BJ (cell line): ENCODE measurements around the gene EFNA3. TPM values are rescaled to one million over a fixed set of nuclear protein-coding genes. Genes with fewer than 3 reads are reported as not detected.

Experiments used
- CTCF ChIA-PET: fragments of 350-600 bp; formaldehyde crosslinking; extraction: SDS; loops from one replicate; lab custom pipeline; 2021; ENCODE audit warnings: antibody characterized with exemption, inconsistent platforms; lab: Yijun Ruan, JAX
- POLR2A ChIA-PET: fragments of 300-600 bp; sonication (Branson Sonifier 250); formaldehyde crosslinking; extraction: SDS; loops from one replicate; lab custom pipeline; 2021; ENCODE audit warnings: antibody characterized with exemption; lab: Charles Lee
- DNase-seq: peaks from one replicate; pipeline ENCODE4 v3.0.0-alpha.2; 2011; ENCODE audit warnings: low read depth
- H3K27me3 ChIP-seq: 2 replicates; pipeline ENCODE4 v1.6.0; 2011; ENCODE audit warnings: low read length; ENCODE audit not compliant: control insufficient read depth, insufficient read depth
- H3K36me3 ChIP-seq: 2 replicates; pipeline ENCODE4 v1.5.1; 2011; ENCODE audit warnings: low read length; ENCODE audit not compliant: control insufficient read depth, insufficient read depth
- H3K4me3 ChIP-seq: 2 replicates; pipeline ENCODE4 v1.5.1; 2011; ENCODE audit warnings: low read depth, mild to moderate bottlenecking, control low read depth, low read length
- polyA plus RNA-seq: library from polyadenylated mRNA; depleted of rRNA; stranded (reverse); fragments of >200 nt; gene quantifications from 2 replicates; pipeline ENCODE4 v1.2.3, GENCODE V29; 2011
- TF ChIP-seq, protein P1 (sequence below): IDR thresholded peaks from 2 replicates; pipeline ENCODE4 v1.5.1; 2011; ENCODE audit warnings: low read depth, mild to moderate bottlenecking, control low read depth, inconsistent platforms, low read length, moderate library complexity; ENCODE audit not compliant: insufficient read depth

Gene EFNA3
- polyA plus RNA-seq, 1 experiment, result 1.8 TPM

GRCh38 chr1:155043301-155043702 is 35.3 kb upstream of the EFNA3 start:
- no peaks in the 10 kb centered on the region for H3K36me3 ChIP-seq
- CTCF ChIA-PET, result interaction anchor here (2.9 to 11.9 kb wide), 4 partner anchors 11 to 41 kb away, joined by 31 to 168 read pairs (median 70); partner anchors contain the start of genes DCST1, DCST2 and EFNA4
- no peak overlapping the region for H3K4me3 ChIP-seq
- TF ChIP-seq, protein P1, sequence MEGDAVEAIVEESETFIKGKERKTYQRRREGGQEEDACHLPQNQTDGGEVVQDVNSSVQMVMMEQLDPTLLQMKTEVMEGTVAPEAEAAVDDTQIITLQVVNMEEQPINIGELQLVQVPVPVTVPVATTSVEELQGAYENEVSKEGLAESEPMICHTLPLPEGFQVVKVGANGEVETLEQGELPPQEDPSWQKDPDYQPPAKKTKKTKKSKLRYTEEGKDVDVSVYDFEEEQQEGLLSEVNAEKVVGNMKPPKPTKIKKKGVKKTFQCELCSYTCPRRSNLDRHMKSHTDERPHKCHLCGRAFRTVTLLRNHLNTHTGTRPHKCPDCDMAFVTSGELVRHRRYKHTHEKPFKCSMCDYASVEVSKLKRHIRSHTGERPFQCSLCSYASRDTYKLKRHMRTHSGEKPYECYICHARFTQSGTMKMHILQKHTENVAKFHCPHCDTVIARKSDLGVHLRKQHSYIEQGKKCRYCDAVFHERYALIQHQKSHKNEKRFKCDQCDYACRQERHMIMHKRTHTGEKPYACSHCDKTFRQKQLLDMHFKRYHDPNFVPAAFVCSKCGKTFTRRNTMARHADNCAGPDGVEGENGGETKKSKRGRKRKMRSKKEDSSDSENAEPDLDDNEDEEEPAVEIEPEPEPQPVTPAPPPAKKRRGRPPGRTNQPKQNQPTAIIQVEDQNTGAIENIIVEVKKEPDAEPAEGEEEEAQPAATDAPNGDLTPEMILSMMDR, result no peak
- no peaks in the 10 kb centered on the region; the same call in 1 of the 2 replicates for H3K27me3 ChIP-seq
- DNase-seq, result no peak
- POLR2A ChIA-PET, result no interaction called here

DNA sequence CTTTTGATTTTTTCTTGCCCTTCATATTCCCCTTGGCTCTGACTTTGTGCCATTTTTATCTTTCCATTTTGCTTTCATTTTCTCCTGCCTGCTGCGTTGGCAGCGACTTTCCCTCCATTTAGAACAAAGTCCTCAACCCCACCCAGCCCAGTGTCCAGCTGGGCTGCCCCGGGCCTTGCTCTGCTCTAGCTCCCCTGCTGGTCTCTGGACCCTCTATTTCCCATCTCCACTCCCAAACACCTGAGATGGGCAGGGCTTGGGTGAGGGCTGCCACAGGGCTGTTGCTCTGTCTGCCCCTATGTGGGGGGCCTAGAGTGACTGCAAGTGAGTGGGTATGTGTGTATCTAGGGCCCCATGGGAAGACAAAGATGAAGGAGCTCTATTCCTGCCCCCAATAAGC is 34.8 kb upstream of the EFNA3 start:
- no peak overlapping the region for H3K4me3 ChIP-seq
- no peaks in the 10 kb centered on the region; the same call in 1 of the 2 replicates for H3K27me3 ChIP-seq
- DNase-seq, result no peak
- CTCF ChIA-PET, result interaction anchor here (1.1 to 11.9 kb wide), 9 partner anchors 11 to 88 kb away, joined by 3 to 168 read pairs (median 10); partner anchors contain the start of genes DCST1, DCST2, EFNA4 and PBXIP1
- no peaks in the 10 kb centered on the region for H3K36me3 ChIP-seq
- POLR2A ChIA-PET, result no interaction called here
- TF ChIP-seq, protein P1, result no peak

- TF ChIP-seq, protein P1, result no peak
- Histone ChIP-seq H3K27me3 (no peaks in the 10 kb centered on the region; the same call in 1 of the 2 replicates), H3K4me3 (no peak overlapping the region), H3K36me3 (no peaks in the 10 kb centered on the region)
- ChIA-PET CTCF (interaction anchor here (0.7 to 11.9 kb wide), 19 partner anchors 12 to 462 kb away, joined by 3 to 168 read pairs (median 4); partner anchors contain the start of genes DCST1, DCST2, EFNA4 and PBXIP1), POLR2A (no interaction called here)
- DNase-seq, result no peak
These were observed 34.3 kb upstream of the EFNA3 start for GRCh38 chr1:155044365-155044764.

DNA sequence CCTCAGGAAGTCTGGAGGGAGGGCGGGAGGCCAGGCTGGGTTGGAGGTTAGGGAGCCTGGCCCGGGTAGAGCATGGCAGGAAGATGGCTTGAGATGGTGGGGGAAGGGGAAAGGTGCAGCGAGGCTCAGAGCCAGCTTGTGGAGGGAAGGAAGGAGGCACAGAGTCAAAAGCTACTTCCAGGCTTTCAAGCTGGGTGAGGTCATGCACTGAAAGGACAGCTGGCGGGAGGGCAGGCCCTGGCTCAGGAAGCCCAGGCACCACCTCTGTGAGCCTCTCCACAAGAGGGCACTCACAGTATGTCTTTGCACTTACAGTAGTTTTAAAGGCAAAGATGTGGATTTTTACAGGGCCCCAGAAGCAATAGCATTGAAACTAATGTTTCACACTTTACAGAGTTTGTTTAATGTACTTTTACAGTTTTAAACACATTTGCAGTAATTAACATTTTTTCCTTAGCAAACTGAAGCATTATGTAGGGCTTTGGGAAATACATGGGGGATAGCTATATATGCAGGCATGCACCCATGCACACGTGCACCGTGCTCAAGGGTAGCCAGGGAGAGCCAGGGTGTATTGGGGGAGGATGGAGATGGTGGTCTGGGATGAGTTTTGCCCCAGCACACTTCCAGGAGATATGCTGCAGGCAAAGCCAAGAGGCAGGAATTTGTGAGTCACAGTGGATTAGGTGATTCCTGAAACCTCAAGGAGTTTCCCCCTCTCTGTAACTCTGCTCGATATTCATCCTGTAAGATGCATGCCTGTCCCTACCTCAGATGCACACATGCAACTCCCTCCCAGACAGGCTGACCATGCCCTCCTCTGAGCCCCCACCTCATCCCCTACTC is 33.6 kb upstream of the EFNA3 start:
- no peak for DNase-seq
- TF ChIP-seq, protein P1, result peak; percentile 83
- H3K4me3 ChIP-seq, result no peak overlapping the region
- ChIA-PET CTCF (interaction anchor here (0.7 to 11.9 kb wide), 23 partner anchors 12 to 463 kb away, joined by 3 to 168 read pairs (median 4); partner anchors contain the start of genes DCST1, DCST2, EFNA4 and PBXIP1), POLR2A (no interaction called here)
- no peaks in the 10 kb centered on the region; the same call in 1 of the 2 replicates for H3K27me3 ChIP-seq
- H3K36me3 ChIP-seq, result no peaks in the 10 kb centered on the region
